ENCODE measurements around the gene CIT. TPM values are rescaled to one million over a fixed set of nuclear protein-coding genes. Genes with fewer than 3 reads are reported as not detected.

Gene CIT
- total RNA-seq, 2 experiments from 2014 or later: 1.3 to 1.9 TPM

GRCh38 chr12:119742700-119743099, 134.4 kb downstream of the CIT start:
- H3K27ac Mint-ChIP-seq: no peak overlapping the region
- no peak overlapping the region for H3K4me3 Mint-ChIP-seq
- no peak for DNase-seq
- peaks cover 23% of the 10 kb centered on the region for H3K36me3 Mint-ChIP-seq (ENCODE audit: low read depth)
- CTCF ChIA-PET: no interaction called here
- Histone ChIP-seq H3K9me3 (ENCODE audit: control insufficient read depth in 1 of 2, insufficient read depth in 1 of 2, low read length in 2 of 2) (peaks cover 6 to 13% of the 10 kb centered on the region in 2 experiments), H3K27me3 (ENCODE audit: control insufficient read depth in 1 of 2, insufficient read depth in 2 of 2, low read length in 2 of 2) (no peaks in the 10 kb centered on the region), H3K4me1 (ENCODE audit: insufficient read depth, low read length) (no peaks in the 10 kb centered on the region), H3K36me3 (ENCODE audit: insufficient read depth, low read length) (no peaks in the 10 kb centered on the region), H3K27ac (ENCODE audit: low read depth in 1 of 2, low read length in 2 of 2) (no peak overlapping the region), H3K4me3 (ENCODE audit: low read length) (no peak overlapping the region)
- intact Hi-C loops (cut with DNase I, micrococcal nuclease): no loop called here
- POLR2A ChIA-PET: no interaction called here
- no peaks in the 10 kb centered on the region for H3K27me3 Mint-ChIP-seq
- no peaks in the 10 kb centered on the region for H3K4me1 Mint-ChIP-seq (ENCODE audit: low read depth)
- peaks cover 16% of the 10 kb centered on the region for H3K9me3 Mint-ChIP-seq
- no peak for TF ChIP-seq CTCF (IDR thresholded peaks at IDR 0.05)
- no peak for ATAC-seq (ENCODE audit: poor library complexity)

GRCh38 chr12:119740830-119741229, 136.3 kb downstream of the CIT start:
- Mint-ChIP-seq H3K4me3 (no peak overlapping the region), H3K9me3 (peaks cover 16% of the 10 kb centered on the region), H3K4me1 (ENCODE audit: low read depth) (no peaks in the 10 kb centered on the region), H3K36me3 (ENCODE audit: low read depth) (peaks cover 23% of the 10 kb centered on the region), H3K27ac (no peak overlapping the region), H3K27me3 (no peaks in the 10 kb centered on the region)
- Histone ChIP-seq H3K9me3 (ENCODE audit: control insufficient read depth in 1 of 2, insufficient read depth in 1 of 2, low read length in 2 of 2) (peaks cover 6 to 8% of the 10 kb centered on the region in 2 experiments), H3K27me3 (ENCODE audit: control insufficient read depth in 1 of 2, insufficient read depth in 2 of 2, low read length in 2 of 2) (no peaks in the 10 kb centered on the region), H3K36me3 (ENCODE audit: insufficient read depth, low read length) (no peaks in the 10 kb centered on the region), H3K27ac (ENCODE audit: low read depth in 1 of 2, low read length in 2 of 2) (no peak overlapping the region), H3K4me1 (ENCODE audit: insufficient read depth, low read length) (no peaks in the 10 kb centered on the region), H3K4me3 (ENCODE audit: low read length) (no peak overlapping the region)
- no peak for TF ChIP-seq CTCF (IDR thresholded peaks at IDR 0.05)
- intact Hi-C loops (cut with DNase I, micrococcal nuclease): no loop called here
- ATAC-seq (ENCODE audit: poor library complexity) (no peak), DNase-seq (no peak)
- CTCF ChIA-PET: no interaction called here
- POLR2A ChIA-PET: no interaction called here

- no peak for ATAC-seq (ENCODE audit: poor library complexity)
- no peaks in the 10 kb centered on the region for H3K27me3 Mint-ChIP-seq
- H3K4me3 ChIP-seq (ENCODE audit: low read length): no peak overlapping the region
- H3K4me3 Mint-ChIP-seq: no peak overlapping the region
- H3K36me3 ChIP-seq (ENCODE audit: insufficient read depth, low read length): no peaks in the 10 kb centered on the region
- H3K36me3 Mint-ChIP-seq (ENCODE audit: low read depth): no peaks in the 10 kb centered on the region
- no peaks in the 10 kb centered on the region for H3K9me3 ChIP-seq (ENCODE audit: control insufficient read depth in 1 of 2, insufficient read depth in 1 of 2, low read length in 2 of 2)
- no peak for DNase-seq
- no peaks in the 10 kb centered on the region for H3K4me1 ChIP-seq (ENCODE audit: insufficient read depth, low read length)
- POLR2A ChIA-PET: no interaction called here
- no peaks in the 10 kb centered on the region for H3K9me3 Mint-ChIP-seq
- H3K27ac ChIP-seq (ENCODE audit: low read depth in 1 of 2, low read length in 2 of 2): no peak overlapping the region
- H3K27ac Mint-ChIP-seq: no peak overlapping the region
- intact Hi-C loops (cut with DNase I, micrococcal nuclease): no loop called here
- no peaks in the 10 kb centered on the region for H3K27me3 ChIP-seq (ENCODE audit: control insufficient read depth in 1 of 2, insufficient read depth in 2 of 2, low read length in 2 of 2)
- TF ChIP-seq CTCF (IDR thresholded peaks at IDR 0.05): no peak
- no peaks in the 10 kb centered on the region for H3K4me1 Mint-ChIP-seq (ENCODE audit: low read depth)
- CTCF ChIA-PET: no interaction called here
Observed at GRCh38 chr12:119735079-119735478, 142.0 kb downstream of the CIT start.

All from CD4-positive, alpha-beta T cell (primary cell).